Vein endothelial cell (primary cell): ENCODE data around the gene FZD1. TPM values are rescaled to one million over a fixed set of nuclear protein-coding genes. Genes with fewer than 3 reads are reported as not detected.

Experiments used
- total RNA-seq: library from RNA; depleted of rRNA; stranded (reverse); fragments of >200 nt; gene quantifications from 2 replicates; pipeline ENCODE4 v1.2.3, GENCODE V29; 2012

The FZD1 gene
- 7.2 and 7.8 TPM in 2 replicates for total RNA-seq

DNA sequence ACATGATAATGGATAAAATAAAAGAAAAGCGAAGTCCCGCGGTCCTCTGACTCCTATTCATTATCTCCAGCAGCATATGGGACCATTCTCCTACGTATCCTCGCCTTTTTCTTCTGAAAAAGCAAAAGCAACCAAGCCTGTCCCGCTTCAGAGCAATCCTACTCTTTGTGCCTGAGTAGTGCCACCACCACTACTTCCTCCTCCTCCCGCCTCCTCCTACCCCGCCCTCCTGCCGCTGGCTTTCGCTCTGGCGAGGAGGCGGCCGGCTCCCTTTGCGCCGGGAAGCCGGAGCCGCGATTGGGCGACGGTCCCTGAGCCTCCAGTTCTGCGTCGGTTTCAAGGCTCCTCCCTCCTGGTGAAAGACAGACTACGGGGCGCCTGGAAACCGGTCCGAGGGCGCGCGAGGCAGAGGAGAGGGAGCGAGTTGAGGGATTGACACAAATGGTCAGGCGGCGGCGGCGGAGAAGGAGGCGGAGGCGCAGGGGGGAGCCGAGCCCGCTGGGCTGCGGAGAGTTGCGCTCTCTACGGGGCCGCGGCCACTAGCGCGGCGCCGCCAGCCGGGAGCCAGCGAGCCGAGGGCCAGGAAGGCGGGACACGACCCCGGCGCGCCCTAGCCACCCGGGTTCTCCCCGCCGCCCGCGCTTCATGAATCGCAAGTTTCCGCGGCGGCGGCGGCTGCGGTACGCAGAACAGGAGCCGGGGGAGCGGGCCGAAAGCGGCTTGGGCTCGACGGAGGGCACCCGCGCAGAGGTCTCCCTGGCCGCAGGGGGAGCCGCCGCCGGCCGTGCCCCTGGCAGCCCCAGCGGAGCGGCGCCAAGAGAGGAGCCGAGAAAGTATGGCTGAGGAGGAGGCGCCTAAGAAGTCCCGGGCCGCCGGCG lies at the start of gene FZD1:
Gene FZD1, plus strand, starts transcription at position 388 of the 878 bp plus-strand sequence. Its CDS starts 448 bp downstream, at position 836.

